ENCODE data around the gene WSB1. TPM values are rescaled to one million over a fixed set of nuclear protein-coding genes. Genes with fewer than 3 reads are reported as not detected.
"Not testable (repeated sequence)": the region's sequence is repeated elsewhere in the genome, so short reads cannot be mapped to it uniquely, and the experiment has no call there.

The WSB1 gene
- total and polyA plus RNA-seq, 2 donors, result 60.7 to 125 TPM

- Histone ChIP-seq H3K36me3 (ENCODE audit: control insufficient read depth in 2 of 2, insufficient read depth in 2 of 2, low read length in 1 of 2) (no peaks in the 10 kb centered on the region), H3K4me3 (ENCODE audit: low read length in 2 of 2) (no peak overlapping the region), H3K4me1 (ENCODE audit: control insufficient read depth in 2 of 2, insufficient read depth in 2 of 2, low read length in 2 of 2) (no peaks in the 10 kb centered on the region), H3K27me3 (ENCODE audit: control insufficient read depth in 2 of 2, insufficient read depth in 1 of 2, low read length in 1 of 2) (no peaks in the 10 kb centered on the region), H3K9me3 (ENCODE audit: control insufficient read depth in 2 of 2, insufficient read depth in 1 of 2, low read length in 1 of 2) (no peaks in the 10 kb centered on the region), H3K27ac (ENCODE audit: low read depth in 1 of 2, low read length in 1 of 2) (no peak overlapping the region)
- DNase-seq (ENCODE audit: low read depth in 6 of 9, low spot score in 9 of 9), result no peak
- 88% methylated on average over 1 of the region's 1 CpG for WGBS
Measured at GRCh38 chr17:27326585-27326984, 32.7 kb downstream of the WSB1 start.

- DNase-seq (ENCODE audit: low read depth in 6 of 9, low spot score in 9 of 9), result no peak
- peaks cover under 1 to 1% of the 10 kb centered on the region in 2 donors for H3K4me1 ChIP-seq (ENCODE audit: control insufficient read depth in 2 of 2, insufficient read depth in 2 of 2, low read length in 2 of 2)
- no peak overlapping the region for H3K27ac ChIP-seq (ENCODE audit: low read depth in 1 of 2, low read length in 1 of 2)
- no peaks in the 10 kb centered on the region for H3K36me3 ChIP-seq (ENCODE audit: control insufficient read depth in 2 of 2, insufficient read depth in 2 of 2, low read length in 1 of 2)
- WGBS, result 96% methylated on average over 7 of the region's 7 CpGs
- no peaks in the 10 kb centered on the region for H3K27me3 ChIP-seq (ENCODE audit: control insufficient read depth in 2 of 2, insufficient read depth in 1 of 2, low read length in 1 of 2)
- H3K9me3 ChIP-seq (ENCODE audit: control insufficient read depth in 2 of 2, insufficient read depth in 1 of 2, low read length in 1 of 2), result no peaks in the 10 kb centered on the region
- no peak overlapping the region for H3K4me3 ChIP-seq (ENCODE audit: low read length in 2 of 2)
Measured at GRCh38 chr17:27327397-27327796, 33.5 kb downstream of the WSB1 start.

- Histone ChIP-seq H3K4me1 (ENCODE audit: control insufficient read depth in 2 of 2, insufficient read depth in 2 of 2, low read length in 2 of 2) (peaks cover 3 to 6% of the 10 kb centered on the region in 2 donors), H3K27me3 (ENCODE audit: control insufficient read depth in 2 of 2, insufficient read depth in 1 of 2, low read length in 1 of 2) (peaks cover 0 to 3% of the 10 kb centered on the region in 2 donors), H3K27ac (ENCODE audit: low read depth in 1 of 2, low read length in 1 of 2) (no peak overlapping the region), H3K4me3 (ENCODE audit: low read length in 2 of 2) (no peak overlapping the region), H3K9me3 (ENCODE audit: control insufficient read depth in 2 of 2, insufficient read depth in 1 of 2, low read length in 1 of 2) (no peaks in the 10 kb centered on the region), H3K36me3 (ENCODE audit: control insufficient read depth in 2 of 2, insufficient read depth in 2 of 2, low read length in 1 of 2) (no peaks in the 10 kb centered on the region)
- WGBS, result 96% methylated on average over 4 of the region's 4 CpGs
- DNase-seq (ENCODE audit: low read depth in 6 of 9, low spot score in 9 of 9), result no peak
Measured at GRCh38 chr17:27327871-27328270, 34.0 kb downstream of the WSB1 start.

- H3K4me1 ChIP-seq (ENCODE audit: control insufficient read depth in 2 of 2, insufficient read depth in 2 of 2, low read length in 2 of 2), result peaks cover 9 to 13% of the 10 kb centered on the region in 2 donors
- not testable (repeated sequence) for H3K9me3 ChIP-seq (ENCODE audit: control insufficient read depth in 2 of 2, insufficient read depth in 1 of 2, low read length in 1 of 2); H3K36me3 ChIP-seq (ENCODE audit: control insufficient read depth in 2 of 2, insufficient read depth in 2 of 2, low read length in 1 of 2); DNase-seq (ENCODE audit: low read depth in 6 of 9, low spot score in 9 of 9); H3K27me3 ChIP-seq (ENCODE audit: control insufficient read depth in 2 of 2, insufficient read depth in 1 of 2, low read length in 1 of 2); H3K4me3 ChIP-seq (ENCODE audit: low read length in 2 of 2); H3K27ac ChIP-seq (ENCODE audit: low read depth in 1 of 2, low read length in 1 of 2)
- 98% methylated on average over 9 of the region's 9 CpGs for WGBS
Measured at GRCh38 chr17:27328686-27329085, 34.8 kb downstream of the WSB1 start.

- peaks cover 9 to 14% of the 10 kb centered on the region in 2 donors for H3K4me1 ChIP-seq (ENCODE audit: control insufficient read depth in 2 of 2, insufficient read depth in 2 of 2, low read length in 2 of 2)
- H3K36me3 ChIP-seq (ENCODE audit: control insufficient read depth in 2 of 2, insufficient read depth in 2 of 2, low read length in 1 of 2), result no peaks in the 10 kb centered on the region
- no peak for DNase-seq (ENCODE audit: low read depth in 6 of 9, low spot score in 9 of 9)
- H3K9me3 ChIP-seq (ENCODE audit: control insufficient read depth in 2 of 2, insufficient read depth in 1 of 2, low read length in 1 of 2), result no peaks in the 10 kb centered on the region
- H3K27me3 ChIP-seq (ENCODE audit: control insufficient read depth in 2 of 2, insufficient read depth in 1 of 2, low read length in 1 of 2), result peaks cover 0 to 6% of the 10 kb centered on the region in 2 donors
- no peak overlapping the region for H3K27ac ChIP-seq (ENCODE audit: low read depth in 1 of 2, low read length in 1 of 2)
- no peak overlapping the region for H3K4me3 ChIP-seq (ENCODE audit: low read length in 2 of 2)
- WGBS, result 93% methylated on average over 8 of the region's 8 CpGs
Measured at GRCh38 chr17:27329146-27329805, 35.4 kb downstream of the WSB1 start.

GRCh38 chr17:27332047-27332393, 38.1 kb downstream of the WSB1 start:
- 92% methylated on average over 3 of the region's 3 CpGs for WGBS
- H3K36me3 ChIP-seq (ENCODE audit: control insufficient read depth in 2 of 2, insufficient read depth in 2 of 2, low read length in 1 of 2), result no peaks in the 10 kb centered on the region
- peaks cover 0 to 6% of the 10 kb centered on the region in 2 donors for H3K27me3 ChIP-seq (ENCODE audit: control insufficient read depth in 2 of 2, insufficient read depth in 1 of 2, low read length in 1 of 2)
- DNase-seq (ENCODE audit: low read depth in 6 of 9, low spot score in 9 of 9), result no peak
- peaks cover 9 to 14% of the 10 kb centered on the region in 2 donors for H3K4me1 ChIP-seq (ENCODE audit: control insufficient read depth in 2 of 2, insufficient read depth in 2 of 2, low read length in 2 of 2)
- no peaks in the 10 kb centered on the region for H3K9me3 ChIP-seq (ENCODE audit: control insufficient read depth in 2 of 2, insufficient read depth in 1 of 2, low read length in 1 of 2)
- H3K4me3 ChIP-seq (ENCODE audit: low read length in 2 of 2), result no peak overlapping the region
- peak overlapping the region in 1 of 2 donors; percentile 89 for H3K27ac ChIP-seq (ENCODE audit: low read depth in 1 of 2, low read length in 1 of 2)

- H3K4me1 ChIP-seq (ENCODE audit: control insufficient read depth in 2 of 2, insufficient read depth in 2 of 2, low read length in 2 of 2), result peaks cover 9 to 14% of the 10 kb centered on the region in 2 donors
- peaks cover 0 to 6% of the 10 kb centered on the region in 2 donors for H3K27me3 ChIP-seq (ENCODE audit: control insufficient read depth in 2 of 2, insufficient read depth in 1 of 2, low read length in 1 of 2)
- H3K9me3 ChIP-seq (ENCODE audit: control insufficient read depth in 2 of 2, insufficient read depth in 1 of 2, low read length in 1 of 2), result no peaks in the 10 kb centered on the region
- WGBS, result 3% methylated on average over 52 of the region's 52 CpGs
- H3K27ac ChIP-seq (ENCODE audit: low read depth in 1 of 2, low read length in 1 of 2), result peak overlapping the region; percentile 66 to 89
- no peaks in the 10 kb centered on the region for H3K36me3 ChIP-seq (ENCODE audit: control insufficient read depth in 2 of 2, insufficient read depth in 2 of 2, low read length in 1 of 2)
- peak in 8 of 9 donors; percentile 44 to 77 (median 51) for DNase-seq (ENCODE audit: low read depth in 6 of 9, low spot score in 9 of 9)
- H3K4me3 ChIP-seq (ENCODE audit: low read length in 2 of 2), result peak overlapping the region; percentile 42 to 49
Measured at GRCh38 chr17:27332485-27333409, 38.8 kb downstream of the WSB1 start.

GRCh38 chr17:27333410-27333980, 39.6 kb downstream of the WSB1 start:
- Histone ChIP-seq H3K36me3 (ENCODE audit: control insufficient read depth in 2 of 2, insufficient read depth in 2 of 2, low read length in 1 of 2) (no peaks in the 10 kb centered on the region), H3K9me3 (ENCODE audit: control insufficient read depth in 2 of 2, insufficient read depth in 1 of 2, low read length in 1 of 2) (no peaks in the 10 kb centered on the region), H3K27ac (ENCODE audit: low read depth in 1 of 2, low read length in 1 of 2) (peak overlapping the region; percentile 63 to 89), H3K4me3 (ENCODE audit: low read length in 2 of 2) (peak overlapping the region; percentile 42 to 49), H3K27me3 (ENCODE audit: control insufficient read depth in 2 of 2, insufficient read depth in 1 of 2, low read length in 1 of 2) (peaks cover 0 to 6% of the 10 kb centered on the region in 2 donors), H3K4me1 (ENCODE audit: control insufficient read depth in 2 of 2, insufficient read depth in 2 of 2, low read length in 2 of 2) (peaks cover 9 to 14% of the 10 kb centered on the region in 2 donors)
- 55% methylated on average over 11 of the region's 11 CpGs for WGBS
- no peak for DNase-seq (ENCODE audit: low read depth in 6 of 9, low spot score in 9 of 9)

- H3K4me3 ChIP-seq (ENCODE audit: low read length in 2 of 2), result no peak overlapping the region
- no peak for DNase-seq (ENCODE audit: low read depth in 6 of 9, low spot score in 9 of 9)
- no peaks in the 10 kb centered on the region for H3K9me3 ChIP-seq (ENCODE audit: control insufficient read depth in 2 of 2, insufficient read depth in 1 of 2, low read length in 1 of 2)
- peaks cover 9 to 14% of the 10 kb centered on the region in 2 donors for H3K4me1 ChIP-seq (ENCODE audit: control insufficient read depth in 2 of 2, insufficient read depth in 2 of 2, low read length in 2 of 2)
- H3K36me3 ChIP-seq (ENCODE audit: control insufficient read depth in 2 of 2, insufficient read depth in 2 of 2, low read length in 1 of 2), result no peaks in the 10 kb centered on the region
- WGBS, result 95% methylated on average over 3 of the region's 3 CpGs
- H3K27ac ChIP-seq (ENCODE audit: low read depth in 1 of 2, low read length in 1 of 2), result no peak overlapping the region
- peaks cover 0 to 6% of the 10 kb centered on the region in 2 donors for H3K27me3 ChIP-seq (ENCODE audit: control insufficient read depth in 2 of 2, insufficient read depth in 1 of 2, low read length in 1 of 2)
Measured at GRCh38 chr17:27336184-27336583, 42.3 kb downstream of the WSB1 start.
